Skeletal muscle satellite cell (primary cell): ENCODE results near the gene FKBP2.

Experiments used
- H3K27me3 ChIP-seq: 2 replicates; pipeline ENCODE4 v1.7.0; 2013; ENCODE audit warnings: low read length; ENCODE audit not compliant: control insufficient read depth, insufficient read depth
- H3K36me3 ChIP-seq: 2 replicates; pipeline ENCODE4 v1.7.0; 2013; ENCODE audit warnings: mild to moderate bottlenecking, control low read depth, low read length; ENCODE audit not compliant: insufficient read depth
- H3K4me1 ChIP-seq: 2 replicates; pipeline ENCODE4 v1.7.0; 2013; ENCODE audit warnings: low read length; ENCODE audit not compliant: control insufficient read depth, insufficient read depth
- H3K4me2 ChIP-seq: 2 replicates; pipeline ENCODE4 v1.7.0; 2013; ENCODE audit warnings: mild to moderate bottlenecking, low read length
- H3K4me3 ChIP-seq: 2 replicates; pipeline ENCODE4 v1.7.0; 2013; ENCODE audit warnings: low read length
- H3K9ac ChIP-seq: 2 replicates; pipeline ENCODE4 v1.7.0; 2013; ENCODE audit warnings: mild to moderate bottlenecking, low read depth, low read length, moderate library complexity
- H3K9me3 ChIP-seq: replicated peaks from 2 replicates; pipeline ENCODE4 v1.7.0; 2013; ENCODE audit warnings: mild to moderate bottlenecking, control low read depth, low read length

The FKBP2 gene

DNA sequence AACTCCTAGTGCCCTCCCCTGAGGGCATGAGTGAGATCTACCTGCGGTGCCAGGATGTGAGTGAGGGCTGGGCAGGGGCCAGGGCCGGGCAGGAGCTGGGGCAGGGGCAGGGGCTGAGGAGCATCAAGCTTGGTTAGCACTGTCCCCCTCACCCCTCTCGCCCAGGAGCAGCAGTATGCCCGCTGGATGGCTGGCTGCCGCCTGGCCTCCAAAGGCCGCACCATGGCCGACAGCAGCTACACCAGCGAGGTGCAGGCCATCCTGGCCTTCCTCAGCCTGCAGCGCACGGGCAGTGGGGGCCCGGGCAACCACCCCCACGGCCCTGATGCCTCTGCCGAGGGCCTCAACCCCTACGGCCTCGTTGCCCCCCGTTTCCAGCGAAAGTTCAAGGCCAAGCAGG, 20.6 kb upstream of the FKBP2 start:
- no peaks in the 10 kb centered on the region for H3K27me3 ChIP-seq
- peaks cover 38% of the 10 kb centered on the region for H3K36me3 ChIP-seq
- H3K4me3 ChIP-seq = no peak overlapping the region
- peaks cover 11% of the 10 kb centered on the region for H3K4me1 ChIP-seq
- H3K9me3 ChIP-seq = no peaks in the 10 kb centered on the region
- H3K4me2 ChIP-seq = no peak overlapping the region
- H3K9ac ChIP-seq = no peak overlapping the region

GRCh38 chr11:64220798-64221197, 20.1 kb upstream of the FKBP2 start:
- Histone ChIP-seq H3K4me1 (peaks cover 15% of the 10 kb centered on the region), H3K4me2 (no peak overlapping the region), H3K36me3 (peaks cover 38% of the 10 kb centered on the region), H3K9me3 (no peaks in the 10 kb centered on the region), H3K27me3 (no peaks in the 10 kb centered on the region), H3K9ac (no peak overlapping the region), H3K4me3 (no peak overlapping the region)

DNA sequence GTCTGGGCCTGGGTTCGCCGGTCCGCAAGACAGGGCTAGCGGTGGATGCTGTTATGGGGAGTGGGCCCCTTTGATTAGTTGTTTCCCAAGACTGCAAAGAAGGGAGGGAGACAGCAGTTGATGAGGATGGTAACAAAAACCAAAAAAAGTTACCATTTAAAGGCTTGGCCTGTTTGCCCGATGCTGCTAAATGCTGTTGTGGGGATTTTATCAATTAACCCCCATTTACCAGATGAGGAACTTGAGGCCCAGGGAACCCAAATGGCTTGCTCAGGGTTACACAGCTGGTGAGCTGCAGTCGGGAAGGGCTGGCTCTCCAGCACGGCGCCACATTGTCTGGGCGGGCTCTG, 18.3 kb upstream of the FKBP2 start:
- Histone ChIP-seq H3K4me1 (peaks cover 27% of the 10 kb centered on the region), H3K27me3 (no peaks in the 10 kb centered on the region), H3K36me3 (peaks cover 38% of the 10 kb centered on the region), H3K4me2 (no peak overlapping the region), H3K4me3 (no peak overlapping the region), H3K9me3 (no peaks in the 10 kb centered on the region), H3K9ac (no peak overlapping the region)

DNA sequence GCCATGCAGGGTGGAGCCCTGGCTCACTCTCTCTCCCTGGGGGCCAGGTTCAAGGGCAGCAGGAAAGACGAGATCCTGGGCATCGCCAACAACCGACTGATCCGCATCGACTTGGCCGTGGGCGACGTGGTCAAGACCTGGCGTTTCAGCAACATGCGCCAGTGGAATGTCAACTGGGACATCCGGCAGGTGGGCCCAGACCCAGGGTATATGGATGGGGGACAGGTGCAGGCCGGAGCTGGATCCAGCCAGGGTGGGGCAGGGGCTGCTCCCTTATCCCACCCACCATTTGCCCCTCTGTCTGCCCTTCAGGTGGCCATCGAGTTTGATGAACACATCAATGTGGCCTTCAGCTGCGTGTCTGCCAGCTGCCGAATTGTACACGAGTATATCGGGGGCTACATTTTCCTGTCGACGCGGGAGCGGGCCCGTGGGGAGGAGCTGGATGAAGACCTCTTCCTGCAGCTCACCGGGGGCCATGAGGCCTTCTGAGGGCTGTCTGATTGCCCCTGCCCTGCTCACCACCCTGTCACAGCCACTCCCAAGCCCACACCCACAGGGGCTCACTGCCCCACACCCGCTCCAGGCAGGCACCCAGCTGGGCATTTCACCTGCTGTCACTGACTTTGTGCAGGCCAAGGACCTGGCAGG, 17.8 kb upstream of the FKBP2 start:
- no peak overlapping the region for H3K4me3 ChIP-seq
- no peak overlapping the region for H3K9ac ChIP-seq
- peaks cover 28% of the 10 kb centered on the region for H3K4me1 ChIP-seq
- H3K27me3 ChIP-seq = no peaks in the 10 kb centered on the region
- H3K9me3 ChIP-seq = no peaks in the 10 kb centered on the region
- no peak overlapping the region for H3K4me2 ChIP-seq
- H3K36me3 ChIP-seq = peaks cover 38% of the 10 kb centered on the region

- Histone ChIP-seq H3K9ac (no peak overlapping the region), H3K36me3 (peaks cover 35% of the 10 kb centered on the region)
Observed at GRCh38 chr11:64224151-64224890, 16.6 kb upstream of the FKBP2 start.

DNA sequence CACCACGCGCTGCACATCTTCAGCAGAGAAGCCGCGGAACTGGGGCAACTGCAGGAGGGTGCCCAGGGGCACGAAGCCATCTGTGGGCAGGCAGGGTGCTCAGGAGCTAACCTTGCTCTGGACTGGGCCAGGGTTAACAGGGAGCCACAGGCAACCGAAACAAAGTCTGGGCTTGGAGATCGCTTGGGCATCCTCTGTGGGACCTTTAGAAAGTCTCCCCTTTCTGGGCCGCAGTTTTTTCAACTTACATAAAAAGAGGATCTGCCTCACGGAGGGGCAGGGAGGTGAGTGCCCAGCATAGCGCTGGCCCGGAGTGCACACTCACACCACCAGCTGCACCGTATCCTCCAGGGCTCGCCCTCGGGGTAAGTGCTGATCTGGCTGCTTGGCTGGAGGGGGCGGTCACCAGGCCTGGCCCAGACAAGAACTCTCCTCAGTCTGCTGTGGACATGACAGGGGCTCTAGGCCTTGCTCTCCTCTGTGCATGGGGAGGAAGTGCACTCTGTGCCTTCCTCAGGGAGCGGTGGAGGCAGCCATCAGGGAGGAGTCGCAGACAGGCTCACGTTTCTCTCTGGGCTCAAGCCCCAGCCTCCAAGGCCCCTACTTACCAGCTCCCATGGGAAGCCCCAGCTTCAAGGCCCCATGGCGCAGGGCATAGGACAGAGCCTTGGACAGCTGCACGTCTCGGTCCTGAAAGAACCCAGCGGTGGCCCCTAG, 15.8 kb upstream of the FKBP2 start:
- peak overlapping the region; percentile 97 for H3K4me2 ChIP-seq
- no peaks in the 10 kb centered on the region for H3K9me3 ChIP-seq
- H3K4me1 ChIP-seq = peaks cover 37% of the 10 kb centered on the region
- no peaks in the 10 kb centered on the region for H3K27me3 ChIP-seq
- peaks cover 29% of the 10 kb centered on the region for H3K36me3 ChIP-seq
- peak overlapping the region; percentile 91 for H3K4me3 ChIP-seq
- H3K9ac ChIP-seq = peak overlapping the region; percentile 91

More at GRCh38 chr11:64224151-64224890, 16.6 kb upstream of the FKBP2 start:
- no peaks in the 10 kb centered on the region for H3K9me3 ChIP-seq
- no peaks in the 10 kb centered on the region for H3K27me3 ChIP-seq
- no peak overlapping the region for H3K4me3 ChIP-seq
- H3K4me1 ChIP-seq = peaks cover 30% of the 10 kb centered on the region
- peak overlapping the region; percentile 97 for H3K4me2 ChIP-seq

DNA sequence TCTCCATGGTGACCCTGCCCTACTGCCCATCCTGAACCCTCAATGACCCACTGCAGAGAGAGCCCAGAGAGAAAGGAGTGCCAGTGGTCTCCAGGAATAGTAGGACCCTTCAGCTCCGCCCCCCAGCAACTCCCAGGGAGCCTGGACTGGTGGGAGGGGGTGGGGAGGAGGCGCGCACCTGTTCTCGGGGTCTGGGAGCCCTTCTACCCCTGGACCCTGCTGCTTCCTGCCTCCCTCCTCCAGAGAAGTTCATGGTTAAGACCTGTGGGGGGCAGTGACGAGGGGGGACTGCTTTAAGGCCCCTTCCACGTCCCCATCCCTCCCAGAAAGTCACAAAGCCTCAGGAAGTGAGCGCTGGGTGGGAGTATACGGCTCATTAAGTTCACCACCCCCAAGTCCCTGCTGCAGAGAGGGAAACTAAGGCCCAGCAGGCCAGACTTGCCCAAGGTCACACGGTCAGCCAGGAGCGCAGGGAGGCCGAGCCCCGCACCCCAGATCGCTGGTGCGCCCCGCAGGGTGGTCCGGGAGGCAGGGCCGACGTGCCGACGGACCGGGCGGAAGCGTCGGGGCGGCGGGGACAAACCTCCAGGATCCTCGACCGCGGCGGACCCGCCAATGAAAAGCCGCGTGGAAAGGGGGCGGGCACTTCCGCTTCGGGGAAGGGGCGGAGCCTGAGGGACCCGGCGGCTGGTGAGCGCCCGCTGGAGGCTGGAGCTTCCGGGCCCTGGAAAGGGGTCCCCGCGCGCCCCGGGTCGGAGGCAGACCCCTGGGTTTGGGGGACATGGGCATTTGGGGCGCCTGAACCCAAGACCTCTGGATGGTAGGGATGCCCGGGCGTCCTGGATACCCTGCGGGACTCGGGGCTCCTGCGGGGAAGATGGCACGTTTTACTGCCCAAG, 15.0 kb upstream of the FKBP2 start, which contains the start of the genes NUDT22 and TRPT1:
Gene NUDT22 (plus strand): TSS at position 667 of the 899 bp plus-strand sequence. CDS start 379 bp downstream, outside the sequence.
Gene TRPT1 (minus strand): TSS at position 579 of the 899 bp plus-strand sequence. CDS start 326 bp downstream, at position 253.
- Histone ChIP-seq H3K4me3 (peak within 1 kb of the TSS; percentile 91), H3K9ac (peak within 1 kb of the TSS; percentile 91), H3K4me2 (peak within 1 kb of the TSS; percentile 97), H3K36me3 (peaks cover 20% of the 10 kb centered on the region), H3K4me1 (peaks cover 42% of the 10 kb centered on the region), H3K9me3 (no peaks in the 10 kb centered on the region), H3K27me3 (no peaks in the 10 kb centered on the region)

DNA sequence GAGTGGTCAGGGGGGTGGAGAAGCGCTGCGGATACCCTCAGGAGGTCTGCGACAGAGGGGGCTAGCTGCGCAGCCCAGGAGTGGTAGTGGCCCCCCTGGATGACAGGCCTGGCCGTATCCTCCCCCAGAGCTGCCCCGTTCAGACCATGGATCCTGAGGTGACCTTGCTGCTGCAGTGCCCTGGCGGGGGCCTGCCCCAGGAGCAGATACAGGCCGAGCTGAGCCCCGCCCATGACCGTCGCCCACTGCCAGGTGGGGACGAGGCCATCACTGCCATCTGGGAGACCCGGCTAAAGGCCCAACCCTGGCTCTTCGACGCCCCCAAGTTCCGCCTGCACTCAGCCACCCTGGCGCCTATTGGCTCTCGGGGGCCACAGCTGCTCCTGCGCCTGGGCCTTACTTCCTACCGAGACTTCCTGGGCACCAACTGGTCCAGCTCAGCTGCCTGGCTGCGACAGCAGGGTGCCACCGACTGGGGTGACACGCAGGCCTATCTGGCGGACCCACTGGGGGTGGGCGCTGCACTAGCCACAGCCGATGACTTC, 14.3 kb upstream of the FKBP2 start:
- Histone ChIP-seq H3K4me2 (peak overlapping the region; percentile 97), H3K9ac (peak overlapping the region; percentile 91), H3K36me3 (peaks cover 15% of the 10 kb centered on the region), H3K9me3 (no peaks in the 10 kb centered on the region), H3K27me3 (no peaks in the 10 kb centered on the region), H3K4me3 (peak overlapping the region; percentile 91), H3K4me1 (peaks cover 45% of the 10 kb centered on the region)

DNA sequence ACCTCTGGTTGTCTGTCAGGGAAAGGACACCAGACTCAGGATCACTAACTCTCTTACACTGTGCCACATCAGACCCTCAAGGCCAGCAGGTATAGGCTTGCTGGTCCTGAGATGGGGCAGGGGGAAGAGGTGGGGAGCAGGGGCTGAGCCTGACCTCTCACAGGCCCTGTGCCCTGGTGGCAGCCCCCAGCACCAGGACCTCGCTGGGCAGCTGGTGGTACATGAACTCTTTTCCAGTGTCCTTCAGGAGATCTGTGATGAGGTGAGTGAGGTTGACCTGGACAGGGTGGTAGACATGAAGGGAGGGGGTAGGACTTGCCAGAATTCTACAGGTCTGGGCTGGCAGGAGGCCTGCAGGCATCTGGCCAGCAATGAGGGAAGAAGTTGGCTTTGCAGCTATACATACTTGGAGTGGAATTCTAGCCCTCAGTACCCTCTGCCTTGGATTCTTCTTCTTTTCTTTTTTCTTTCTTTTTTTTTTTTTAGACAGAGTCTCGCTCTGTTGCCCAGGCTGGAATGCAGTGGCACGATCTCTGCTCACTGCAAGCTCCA, 13.4 kb upstream of the FKBP2 start:
- Histone ChIP-seq H3K36me3 (peaks cover 15% of the 10 kb centered on the region), H3K4me2 (peak overlapping the region; percentile 97), H3K4me1 (peaks cover 45% of the 10 kb centered on the region), H3K9me3 (no peaks in the 10 kb centered on the region), H3K9ac (peak overlapping the region; percentile 91), H3K27me3 (no peaks in the 10 kb centered on the region), H3K4me3 (peak overlapping the region; percentile 91)

DNA sequence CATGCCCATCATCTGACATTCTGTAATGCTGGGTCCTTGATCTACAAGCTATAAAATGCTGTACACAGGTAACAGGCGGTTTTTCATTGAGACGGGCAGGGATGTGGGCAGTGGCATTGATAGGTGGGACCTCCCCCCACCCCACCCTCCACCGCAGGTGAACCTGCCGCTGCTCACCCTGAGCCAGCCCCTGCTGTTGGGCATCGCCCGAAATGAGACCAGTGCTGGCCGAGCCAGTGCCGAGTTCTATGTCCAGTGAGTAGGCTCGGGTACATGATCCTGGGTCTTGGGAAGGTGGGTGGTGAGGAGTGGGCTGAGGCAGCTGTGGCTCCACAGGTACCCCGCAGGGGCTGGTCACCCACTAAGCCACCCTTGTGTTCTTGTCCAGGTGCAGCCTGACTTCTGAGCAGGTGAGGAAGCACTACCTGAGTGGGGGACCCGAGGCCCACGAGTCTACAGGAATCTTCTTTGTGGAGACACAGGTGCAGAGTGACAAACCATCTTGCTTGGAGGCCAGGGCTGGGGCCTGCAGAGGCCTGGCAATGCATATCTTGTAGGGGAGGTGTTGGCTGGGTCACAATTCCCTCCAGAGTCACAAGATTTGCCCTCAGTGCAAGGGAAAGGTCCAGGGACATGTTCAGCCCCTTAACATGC, 11.7 kb upstream of the FKBP2 start:
- Histone ChIP-seq H3K4me2 (peak overlapping the region; percentile 96), H3K4me1 (peaks cover 49% of the 10 kb centered on the region), H3K9ac (no peak overlapping the region), H3K27me3 (no peaks in the 10 kb centered on the region), H3K36me3 (peaks cover 4% of the 10 kb centered on the region), H3K4me3 (peak overlapping the region; percentile 83), H3K9me3 (no peaks in the 10 kb centered on the region)
